ENCODE measurements around the gene DNER.

The DNER gene

DNA sequence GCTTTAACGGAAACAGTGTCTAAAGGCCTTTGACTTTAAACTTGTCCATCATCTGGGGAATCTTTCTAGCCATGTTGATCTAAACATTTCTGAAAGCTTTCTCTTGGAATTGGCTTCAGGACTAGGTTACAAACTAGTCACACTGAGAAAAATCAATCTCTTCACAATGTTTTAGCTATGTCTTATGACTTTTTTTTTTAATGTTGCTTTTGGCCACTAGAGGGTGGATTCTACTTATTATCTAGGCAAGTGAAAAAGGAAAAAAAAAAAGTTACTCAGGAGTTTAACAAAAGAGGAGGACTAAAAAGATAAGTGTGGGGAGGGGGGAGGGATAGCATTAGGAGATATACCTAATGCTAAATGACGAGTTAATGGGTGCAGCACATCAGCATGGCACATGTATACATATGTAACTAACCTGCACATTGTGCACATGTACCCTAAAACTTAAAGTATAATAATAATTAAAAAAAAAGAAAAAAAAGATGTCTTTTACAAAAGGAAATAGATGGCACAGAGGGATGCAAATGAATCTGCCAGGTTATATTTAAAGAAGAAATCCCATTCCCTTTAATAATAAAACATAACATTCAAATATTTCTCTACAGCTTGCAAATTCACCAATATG lies 282.9 kb downstream of the DNER start:
- DNase-seq, result no peak

DNA sequence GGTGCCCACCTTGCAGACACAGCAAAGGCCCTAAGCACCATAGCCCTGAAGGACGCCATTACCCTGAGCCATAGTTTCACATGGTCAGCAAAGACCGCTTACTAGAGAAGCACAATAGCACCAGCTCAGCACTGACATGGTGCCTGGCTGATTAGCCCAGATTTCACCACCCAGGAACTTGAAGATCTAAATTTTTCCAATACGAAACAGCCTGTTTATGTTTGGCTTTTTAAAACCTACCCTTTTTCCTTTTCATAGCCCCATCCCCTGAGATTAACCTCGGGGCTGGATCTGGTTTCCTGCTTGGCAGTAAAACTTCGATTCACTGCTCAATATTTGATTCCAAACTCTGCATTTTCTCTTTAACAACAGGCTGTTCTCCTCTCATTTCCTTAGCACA lies 284.8 kb downstream of the DNER start:
- no peak for DNase-seq

DNA sequence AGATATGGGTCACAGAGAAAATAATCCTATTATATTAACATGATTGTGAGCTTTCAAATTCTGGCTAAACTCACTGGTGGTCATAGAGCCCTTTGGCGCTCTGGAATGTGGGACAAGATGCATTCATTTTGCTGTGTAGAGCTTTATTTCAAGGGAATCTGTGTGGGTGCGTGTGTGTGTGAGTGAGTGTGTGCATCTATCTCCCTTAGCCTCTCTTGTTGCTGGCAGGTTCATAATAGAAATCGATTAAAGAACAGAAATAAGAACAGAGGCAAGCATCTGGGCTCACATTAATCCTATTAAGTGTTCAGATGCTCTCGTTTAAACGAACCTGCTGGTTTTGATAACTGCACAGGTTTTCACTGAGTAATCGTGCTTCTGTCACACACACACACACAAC lies 287.9 kb downstream of the DNER start:
- no peak for DNase-seq

DNA sequence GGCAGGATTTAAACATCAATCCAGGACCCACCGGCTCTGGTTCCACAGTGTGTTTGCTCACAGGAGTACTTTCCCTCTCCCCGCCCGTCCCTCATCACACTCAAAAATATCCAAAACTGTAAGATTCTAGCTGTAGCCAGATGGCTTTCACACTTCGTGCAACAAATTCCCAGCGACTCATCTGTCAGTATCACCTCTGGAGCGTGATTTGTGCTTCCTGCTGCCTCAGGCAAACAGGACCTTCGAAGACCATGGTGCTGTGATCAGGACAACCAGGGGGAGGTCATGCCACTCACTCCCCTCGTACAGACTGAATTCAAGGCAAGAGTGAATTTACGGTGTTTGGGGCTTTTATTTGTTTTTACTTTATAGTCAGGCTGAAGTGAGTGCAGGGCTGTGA lies 288.8 kb downstream of the DNER start:
- DNase-seq, result no peak

DNA sequence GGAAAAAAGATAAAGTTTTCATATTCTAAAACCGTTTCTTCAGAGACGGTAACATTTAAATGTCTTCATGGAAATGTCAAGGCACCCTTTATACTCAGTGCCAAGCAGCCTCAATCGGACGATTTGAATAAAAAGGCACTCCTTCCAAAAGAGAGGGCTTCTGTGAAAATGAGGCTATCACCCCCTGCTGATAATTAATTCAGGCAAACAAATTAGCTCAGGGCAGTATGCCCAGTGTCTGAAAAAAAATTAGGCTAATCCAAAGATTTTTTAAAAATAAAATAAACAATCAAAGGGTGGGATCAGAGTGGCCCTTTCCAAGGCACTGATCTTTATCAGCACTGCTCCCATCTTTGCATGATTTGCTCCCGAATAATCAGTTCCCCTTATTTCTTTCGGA lies 292.3 kb downstream of the DNER start:
- no peak for DNase-seq

DNA sequence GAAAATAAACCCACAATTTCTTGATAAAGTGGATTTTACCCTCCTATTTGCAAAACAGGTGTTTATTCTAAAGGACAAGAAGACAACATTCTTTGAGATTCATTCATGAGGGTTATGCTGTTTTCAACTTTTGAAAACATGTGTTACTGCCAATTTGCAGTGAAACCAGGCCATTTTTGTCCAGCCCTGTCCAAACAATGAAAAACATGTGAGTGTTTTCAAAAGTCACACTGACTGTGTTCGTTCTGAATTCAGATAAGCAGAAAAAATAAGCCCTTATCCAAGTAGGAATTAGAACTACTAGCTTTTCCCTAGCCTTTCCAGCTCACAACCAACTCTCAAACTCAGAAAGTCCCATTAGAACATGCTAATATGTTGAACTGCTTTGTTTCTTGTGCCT lies 295.2 kb downstream of the DNER start:
- DNase-seq, result no peak

DNA sequence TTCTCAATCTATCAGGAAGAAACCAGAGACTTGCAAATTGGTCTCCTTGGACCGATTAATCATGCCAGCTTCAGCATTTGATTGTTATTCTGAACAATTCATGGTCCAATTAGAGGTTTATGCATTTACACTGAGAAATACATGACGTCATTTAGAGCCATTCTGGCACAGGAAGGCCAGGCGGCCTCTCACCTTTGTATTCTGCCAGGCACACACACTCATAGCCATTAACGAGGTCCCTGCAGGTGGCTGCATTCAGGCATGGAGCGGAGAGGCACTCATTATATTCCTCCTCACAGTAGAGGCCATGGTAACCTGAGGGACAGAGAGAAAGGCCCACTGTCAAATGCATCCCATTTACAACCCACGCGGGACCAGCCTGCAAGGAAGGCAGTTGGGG lies 296.4 kb downstream of the DNER start:
- DNase-seq, result no peak

GRCh38 chr2:229417176-229417575 lies 297.2 kb downstream of the DNER start:
- DNase-seq, result no peak

DNA sequence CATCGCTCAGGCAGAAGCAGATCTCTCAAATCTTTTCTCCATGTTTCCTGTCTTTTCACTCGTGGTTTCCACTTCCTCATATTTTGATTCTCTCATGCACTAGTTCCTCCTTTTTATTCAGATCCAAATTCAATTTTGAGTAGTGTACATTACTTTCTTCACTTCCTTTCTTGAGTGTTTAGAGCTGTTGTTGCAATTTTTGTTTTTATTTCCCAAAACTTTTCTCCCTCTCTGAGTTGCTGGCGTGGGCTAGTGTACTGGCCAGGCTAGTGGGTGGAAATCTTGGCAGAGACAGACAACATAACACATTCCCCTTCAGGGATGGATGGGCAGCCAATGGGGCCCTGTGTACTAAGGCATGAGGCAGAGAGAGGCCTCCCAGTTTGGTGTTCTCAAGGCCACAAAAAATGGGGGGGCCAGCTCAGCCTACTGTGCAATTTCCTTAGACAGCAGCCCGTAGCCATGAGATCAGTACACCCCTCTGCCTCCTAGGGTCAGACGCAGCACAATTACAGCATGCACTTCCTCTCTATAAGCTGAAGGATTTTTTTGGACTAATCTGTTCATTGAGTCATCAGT lies 298.1 kb downstream of the DNER start:
- DNase-seq, result no peak

GRCh38 chr2:229414631-229415030 lies 299.7 kb downstream of the DNER start:
- DNase-seq, result no peak

DNA sequence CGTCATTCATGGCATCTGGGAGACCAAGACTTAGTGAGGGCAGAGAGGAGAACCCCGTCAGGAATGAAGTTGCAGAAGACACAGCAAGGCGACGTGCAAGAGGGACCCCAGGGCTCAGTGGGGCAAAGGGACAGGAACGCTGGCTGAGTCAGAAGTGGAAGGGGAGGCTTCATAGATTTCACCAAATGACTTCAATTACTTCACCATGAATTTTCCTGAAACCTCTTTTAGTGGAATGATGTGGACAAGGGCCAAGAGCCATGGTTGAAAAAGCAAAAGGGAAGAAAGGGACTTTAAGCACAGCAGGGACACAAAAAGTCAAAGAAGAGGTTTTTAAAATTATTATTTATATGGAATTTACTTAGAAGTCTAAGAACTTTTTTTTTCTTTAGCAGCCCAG lies 301.7 kb downstream of the DNER start:
- DNase-seq, result no peak

DNA sequence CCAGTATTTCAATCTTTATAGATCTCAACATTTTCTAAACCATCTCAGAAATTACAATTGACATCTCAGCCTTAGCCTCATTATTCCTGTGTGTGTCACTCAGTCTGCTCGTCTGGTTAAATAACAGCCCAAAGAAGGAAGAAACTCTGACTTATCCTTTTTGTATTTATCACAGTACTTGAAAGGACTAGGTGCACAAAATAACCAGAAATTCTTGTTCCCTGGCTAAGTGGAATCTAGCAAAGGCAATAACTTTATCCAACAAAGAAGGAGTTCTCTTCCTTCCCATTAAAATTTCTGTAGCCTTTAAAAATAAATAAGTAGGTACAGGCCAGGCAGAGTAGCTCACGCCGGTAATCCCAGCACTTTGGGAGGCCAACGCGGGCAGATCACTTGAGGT lies 303.4 kb downstream of the DNER start:
- no peak for DNase-seq

DNA sequence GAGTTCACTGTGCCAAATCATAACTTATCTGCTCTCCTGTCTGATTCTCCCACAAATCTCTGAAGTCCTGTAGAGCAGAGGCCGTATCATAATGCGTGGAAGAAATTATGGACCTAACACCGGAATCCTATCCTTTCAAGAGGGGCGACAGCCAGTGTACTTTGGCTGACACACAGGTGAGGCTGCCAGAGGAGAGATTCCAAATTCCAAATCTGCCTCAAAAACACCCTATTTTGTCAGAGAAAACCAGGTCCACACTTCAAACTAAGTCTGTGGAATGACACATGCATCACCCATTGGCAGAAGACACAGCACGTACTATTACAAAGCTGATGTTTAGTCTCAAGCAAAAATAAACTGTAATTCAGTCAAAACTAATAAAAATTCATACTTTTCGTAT lies 304.1 kb downstream of the DNER start:
- DNase-seq, result no peak

DNA sequence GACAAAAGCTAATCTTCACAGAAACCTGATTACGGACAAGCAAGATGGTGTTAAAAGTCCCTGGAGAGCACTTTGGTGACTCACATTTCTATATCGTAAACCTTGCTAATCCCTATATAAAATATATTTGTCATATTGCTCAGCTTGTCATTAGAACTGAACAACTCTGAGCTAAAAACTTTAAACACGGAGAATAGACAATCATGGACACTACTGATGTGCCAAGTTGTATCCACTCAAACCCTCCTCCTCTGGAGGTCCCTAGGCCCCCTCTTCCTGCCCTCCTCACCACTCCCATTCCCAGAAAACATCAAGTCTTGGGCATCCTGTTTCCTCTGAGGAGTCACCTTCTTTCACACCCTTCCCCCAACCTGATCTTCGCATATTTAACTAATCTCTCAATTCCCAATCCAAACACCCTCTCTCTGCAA lies 304.6 kb downstream of the DNER start:
- DNase-seq, result no peak

GRCh38 chr2:229408962-229409361 lies 305.4 kb downstream of the DNER start:
- DNase-seq, result no peak

DNA sequence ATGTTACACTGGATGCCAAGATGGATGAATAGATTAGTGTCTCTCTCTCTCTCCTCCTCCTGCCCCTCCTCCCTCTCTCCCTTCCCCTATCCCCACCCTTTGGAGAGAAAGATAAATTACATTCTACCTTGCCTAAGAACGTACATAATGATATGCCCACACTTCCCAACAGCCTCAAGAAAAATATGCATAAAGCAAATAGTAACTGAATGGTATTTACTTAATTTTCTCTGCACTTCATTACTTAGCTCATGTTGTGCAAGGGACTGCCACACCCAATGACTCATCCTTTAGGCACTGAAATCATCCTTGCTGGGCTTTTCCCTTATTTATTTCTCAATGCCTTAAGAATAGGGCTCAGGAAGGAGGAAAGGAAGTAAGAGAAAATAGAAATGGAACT lies 306.0 kb downstream of the DNER start:
- DNase-seq, result no peak

GRCh38 chr2:229407170-229407569 lies 307.2 kb downstream of the DNER start:
- DNase-seq, result no peak

DNA sequence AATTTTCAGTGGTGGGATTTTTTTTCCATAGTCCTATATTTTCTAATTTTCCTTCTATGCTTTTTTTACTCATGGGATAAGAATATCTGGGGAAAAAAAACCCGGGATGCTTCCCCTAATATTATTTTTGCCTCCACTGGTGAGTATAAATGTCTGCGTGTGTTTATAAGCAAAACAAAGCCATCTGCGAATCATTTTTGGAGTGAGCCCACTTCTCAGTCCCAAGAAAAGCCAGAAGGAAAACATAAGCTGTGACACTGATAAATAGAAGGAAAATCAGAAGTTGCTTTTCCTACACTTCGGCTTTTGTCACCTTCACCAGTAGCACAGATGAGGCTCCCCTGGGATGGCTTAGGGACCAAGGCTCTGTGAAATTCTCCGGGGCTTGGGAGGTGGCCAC lies 308.6 kb downstream of the DNER start:
- no peak for DNase-seq

DNA sequence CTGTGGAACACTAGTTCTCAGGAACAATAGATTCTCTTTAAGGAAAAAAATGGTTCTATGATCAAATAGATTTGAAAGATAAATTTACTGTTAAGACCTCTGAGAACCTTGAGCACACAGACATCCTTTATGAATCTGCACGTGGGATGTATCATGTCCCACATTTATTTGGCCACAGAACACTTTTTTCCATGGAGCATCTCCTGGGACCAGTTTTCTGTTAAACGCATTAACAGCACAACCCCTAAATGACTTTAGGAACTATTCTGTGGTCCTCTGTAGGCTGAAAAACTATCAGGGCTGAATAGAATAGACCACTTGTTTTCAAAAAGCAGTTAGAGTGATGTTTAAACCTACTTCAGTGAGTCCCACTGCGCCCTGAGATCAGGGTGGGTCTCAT lies 311.1 kb downstream of the DNER start:
- no peak for DNase-seq

- no peak for DNase-seq
Observed at GRCh38 chr2:229401171-229401865, 313.0 kb downstream of the DNER start.

DNA sequence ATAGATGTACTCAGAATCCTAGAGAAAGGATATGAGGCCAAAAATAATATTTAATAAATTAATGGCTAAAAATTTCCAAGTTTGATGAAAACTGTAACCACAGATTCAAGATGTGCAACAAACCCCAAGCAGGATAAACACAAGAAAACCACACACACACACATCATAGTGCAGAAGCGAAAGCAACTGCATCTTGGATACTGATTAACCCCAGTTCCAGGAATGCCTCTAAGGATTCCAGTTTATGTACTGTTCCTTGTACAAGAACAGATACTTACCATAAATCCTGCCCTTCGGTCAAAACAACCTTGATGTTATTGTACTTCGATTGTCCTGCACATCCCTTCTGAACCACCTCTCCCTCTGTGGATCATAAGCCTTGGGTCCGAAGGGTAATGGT lies 320.4 kb downstream of the DNER start:
- no peak for DNase-seq

- no peak for DNase-seq
Observed at GRCh38 chr2:229392196-229392595, 322.2 kb downstream of the DNER start.

DNA sequence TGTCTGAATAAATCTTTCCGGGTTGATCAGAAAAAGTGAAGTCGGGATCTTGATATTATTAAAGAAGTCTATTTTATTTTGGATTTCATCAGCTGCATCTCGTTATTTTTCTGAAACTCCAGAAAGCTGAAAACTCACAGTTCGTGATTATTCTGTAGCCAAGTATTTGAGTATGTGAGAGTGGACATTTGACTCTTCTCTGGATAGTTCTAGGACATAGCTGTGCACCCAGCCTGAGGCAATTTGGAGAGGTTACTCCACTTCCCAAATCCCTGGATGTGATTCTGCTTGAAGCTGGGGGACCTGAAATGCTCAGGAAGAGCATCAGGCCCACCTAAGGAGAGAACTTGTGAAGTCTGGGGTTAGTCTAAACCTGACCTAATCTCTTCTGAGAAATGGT lies 325.6 kb downstream of the DNER start:
- no peak for DNase-seq

GRCh38 chr2:229387866-229388265 lies 326.5 kb downstream of the DNER start:
- DNase-seq, result no peak

DNA sequence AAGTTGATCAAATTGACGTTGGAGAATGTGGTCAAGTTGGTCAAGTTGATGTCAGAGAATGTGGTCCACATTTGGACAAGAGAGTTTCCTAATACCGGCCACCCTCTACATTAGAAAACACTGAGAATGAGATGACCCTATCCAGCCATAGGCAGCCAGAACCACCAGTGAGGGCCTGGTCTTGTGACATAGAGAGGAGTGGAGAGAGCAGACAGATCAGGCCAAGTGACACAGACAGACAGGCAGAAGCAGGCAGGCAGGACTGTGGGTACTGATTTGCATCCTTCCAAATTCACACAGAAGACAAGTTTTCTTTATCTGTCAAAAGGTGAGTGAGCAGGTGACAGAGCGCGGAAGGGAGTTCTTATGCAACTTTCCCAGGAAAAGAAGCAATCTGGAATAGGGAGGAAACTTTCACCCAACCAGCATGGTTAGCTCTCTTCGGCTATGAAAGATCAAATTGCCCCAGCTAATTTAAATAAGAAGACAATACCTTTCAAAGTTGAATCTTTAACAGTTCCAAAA lies 334.2 kb downstream of the DNER start:
- DNase-seq, result no peak

Measured in NK-92 treated with Interleukin-12 subunit alpha and Interleukin-12 subunit beta, amount 100 ng/mL, for 24 hours (cell line).